Endothelial cell of umbilical vein (primary cell): Measurements from ENCODE around the gene GPRIN1. TPM values are rescaled to one million over a fixed set of nuclear protein-coding genes. Genes with fewer than 3 reads are reported as not detected.

Experiments used
- BruUV-seq: library from RNA; stranded (reverse); fragments of 400-500 nt; replicated peaks from 2 replicates; lab custom pipeline; 2021; lab: Mats Ljungman, UMichigan
- CTCF ChIA-PET: fragments of 300-600, 350-600 bp; sonication (Branson Sonifier 250); formaldehyde crosslinking; loops from one replicate; lab custom pipeline; 2021; ENCODE audit warnings: antibody characterized with exemption, inconsistent platforms; lab: Charles Lee
- POLR2A ChIA-PET: fragments of 300-600, 350-600 bp; sonication (Branson Sonifier 250); formaldehyde crosslinking; loops from one replicate; lab custom pipeline; 2021; ENCODE audit warnings: antibody characterized with exemption, inconsistent platforms; lab: Charles Lee
- DNase-seq: peaks from one replicate; pipeline ENCODE4 v3.0.0-alpha.2; 2011; ENCODE audit warnings: low read depth, low spot score
- FAIRE-seq: peaks from 2 replicates; lab custom pipeline; 2011; peaks lifted over from hg19 to GRCh38; lab: Jason Lieb, UNC
- H2AFZ ChIP-seq: 2 replicates; pipeline ENCODE4 v1.6.0; 2012; ENCODE audit warnings: low read depth, low read length, control low read depth, inconsistent platforms
- H3K27ac ChIP-seq: 2 replicates; pipeline ENCODE4 v1.5.1; 2011; ENCODE audit warnings: low read depth, mild to moderate bottlenecking, control low read depth, low read length, moderate library complexity; ENCODE audit not compliant: insufficient read depth
- H3K27me3 ChIP-seq, 2 experiments: 2 replicates each; pipeline versions ENCODE4 v1.6.0 to v1.6.1; 2011; ENCODE audit warnings: low read length in 2 of 2, mixed read lengths in 1 of 2; ENCODE audit not compliant: control insufficient read depth in 2 of 2, insufficient read depth in 2 of 2
- H3K36me3 ChIP-seq, 2 experiments: 2 replicates in 1 of 2; 3 replicates in 1 of 2; pipeline ENCODE4 v1.5.1; 2011; ENCODE audit warnings: low read length in 2 of 2, mild to moderate bottlenecking in 1 of 2, moderate library complexity in 1 of 2; ENCODE audit not compliant: control insufficient read depth in 2 of 2, insufficient read depth in 2 of 2; ENCODE audit errors: extremely low read depth in 1 of 2
- H3K4me1 ChIP-seq: 3 replicates; pipeline ENCODE4 v1.5.1; 2011; ENCODE audit warnings: mild to moderate bottlenecking, low read length; ENCODE audit not compliant: control insufficient read depth, insufficient read depth; ENCODE audit errors: extremely low read depth
- H3K4me2 ChIP-seq: 2 replicates; pipeline ENCODE4 v1.6.1; 2011; ENCODE audit warnings: low read length, control low read depth, mixed read lengths; ENCODE audit not compliant: insufficient read depth
- H3K4me3 ChIP-seq, 3 experiments: fragments of 200-600 bp in 1 of 3; sonication (generic), shearing (Covaris generic) in 1 of 3; replicated peaks in 1 of 3; 2 replicates each; pipeline ENCODE4 v1.5.1; 2011 to 2016; ENCODE audit warnings: control low read depth in 3 of 3, low read length in 3 of 3, mild to moderate bottlenecking in 2 of 3, inconsistent platforms in 1 of 3, low read depth in 1 of 3, moderate library complexity in 1 of 3; ENCODE audit not compliant: insufficient read depth in 1 of 3
- H3K79me2 ChIP-seq: 2 replicates; pipeline ENCODE4 v1.6.0; 2012; ENCODE audit warnings: low read length, inconsistent platforms; ENCODE audit not compliant: control insufficient read depth, insufficient read depth
- H3K9ac ChIP-seq: replicated peaks from 2 replicates; pipeline ENCODE3; 2011; ENCODE audit warnings: low read length, control low read depth; ENCODE audit not compliant: insufficient read depth; ENCODE audit errors: extremely low read depth
- H3K9me1 ChIP-seq: replicated peaks from 3 replicates; pipeline ENCODE4 v1.6.0; 2011; ENCODE audit warnings: mild to moderate bottlenecking, low read length; ENCODE audit not compliant: control insufficient read depth, insufficient read depth; ENCODE audit errors: extremely low read depth
- H3K9me3 ChIP-seq: replicated peaks from 2 replicates; pipeline ENCODE4 v1.5.1; 2012; ENCODE audit warnings: low read length, inconsistent platforms; ENCODE audit not compliant: control insufficient read depth, insufficient read depth
- H4K20me1 ChIP-seq: replicated peaks from 2 replicates; pipeline ENCODE3; 2011; ENCODE audit warnings: mild to moderate bottlenecking, low read length; ENCODE audit not compliant: control insufficient read depth, insufficient read depth; ENCODE audit errors: extremely low read depth
- GATA2 ChIP-seq: IDR thresholded peaks from 2 replicates; pipeline ENCODE4 v1.7.0; 2011; ENCODE audit warnings: low read depth, mild to moderate bottlenecking, moderate library complexity, mixed read lengths, low read length; ENCODE audit not compliant: insufficient read length, insufficient read depth
- JUN ChIP-seq: IDR thresholded peaks from 2 replicates; pipeline ENCODE4 v1.6.1; 2011; ENCODE audit warnings: borderline replicate concordance, low read depth; ENCODE audit not compliant: insufficient read length, insufficient read depth
- MAX ChIP-seq: IDR thresholded peaks from 2 replicates; pipeline ENCODE4 v1.6.1; 2011; ENCODE audit not compliant: insufficient read depth, insufficient read length
- MYC ChIP-seq: IDR thresholded peaks from one replicate; pipeline ENCODE4 v1.6.1; 2011; ENCODE audit warnings: mild to moderate bottlenecking, low read depth, low read length
- dilution Hi-C: fragments of 300-500 bp; cut with MboI; formaldehyde crosslinking; loops from one replicate; pipeline ENCODE4 v1.15.0; 2019; ENCODE audit warnings: low sequenced_read_pairs; ENCODE audit not compliant: extremely low pct_ligation_motif_present
- intact Hi-C: fragments of 100-400 bp; cut with micrococcal nuclease; formaldehyde crosslinking; loops from one replicate; pipeline ENCODE4 v1.10.0; 2022
- polyA plus RNA-seq, 4 experiments: library from polyadenylated mRNA; depleted of rRNA in 3 of 4; stranded (reverse) in 3 of 4; unstranded in 1 of 4; fragments of >200 nt; gene quantifications; 2 replicates each; pipeline versions ENCODE4 v1.2.1 to v1.2.3, GENCODE V29; 2011 to 2012; ENCODE audit warnings: missing spikeins in 1 of 4
- total RNA-seq: library from RNA; stranded (reverse); gene quantifications from 2 replicates; pipeline ENCODE4 v1.2.3, GENCODE V29; 2021

The GPRIN1 gene
- total and polyA plus RNA-seq, 2 donors (not counting 3 experiments of a cell fraction or from before 2014, with no cell fraction given) = 2.4 to 10.4 TPM

- Histone ChIP-seq H3K27me3 (no peaks in the 10 kb centered on the region), H3K4me3 (no peak overlapping the region), H3K4me1 (no peaks in the 10 kb centered on the region), H4K20me1 (no peaks in the 10 kb centered on the region), H3K9ac (no peak overlapping the region), H3K79me2 (no peaks in the 10 kb centered on the region), H2AFZ (no peak overlapping the region), H3K9me1 (no peaks in the 10 kb centered on the region), H3K4me2 (no peak overlapping the region), H3K27ac (no peak overlapping the region), H3K36me3 (no peaks in the 10 kb centered on the region), H3K9me3 (no peaks in the 10 kb centered on the region)
- BruUV-seq = no TSS peak
- CTCF ChIA-PET = interaction anchor here (0.9 to 2.5 kb wide), 5 partner anchors 9 to 866 kb away, joined by 3 to 10 read pairs (median 4); no protein-coding TSS in a partner anchor
- POLR2A ChIA-PET = no interaction called here
- no peak for DNase-seq
- dilution Hi-C loops (no loop called here), intact Hi-C loops (no loop called here)
- TF ChIP-seq JUN = no peak
- no peak for FAIRE-seq
Observed at GRCh38 chr5:176595386-176595943, 14.5 kb downstream of the GPRIN1 start.

DNA sequence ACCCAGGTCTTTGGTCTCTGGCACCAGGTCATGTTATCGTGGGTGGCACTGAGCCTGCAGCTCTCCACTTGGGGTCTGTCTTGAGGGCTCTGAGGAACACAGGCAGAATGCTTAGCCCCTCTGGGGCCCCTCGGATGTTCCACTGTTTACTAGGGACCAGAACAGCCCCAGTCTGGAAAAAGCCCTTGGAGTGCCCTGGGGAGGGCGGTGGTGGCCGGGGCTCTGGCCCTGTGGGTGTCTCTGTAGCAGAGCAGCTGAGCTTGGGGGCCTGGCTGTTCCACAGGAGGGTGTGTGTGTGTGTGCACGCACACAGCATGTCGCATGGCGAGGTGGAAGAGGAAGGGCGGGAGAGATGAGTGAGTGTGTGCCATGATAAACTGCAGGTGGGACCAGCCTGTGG, 15.4 kb downstream of the GPRIN1 start:
- Histone ChIP-seq H3K4me3 (no peak overlapping the region), H3K27me3 (no peaks in the 10 kb centered on the region), H2AFZ (no peak overlapping the region), H3K36me3 (no peaks in the 10 kb centered on the region), H4K20me1 (no peaks in the 10 kb centered on the region), H3K9ac (no peak overlapping the region), H3K4me1 (no peaks in the 10 kb centered on the region), H3K79me2 (no peaks in the 10 kb centered on the region), H3K9me1 (no peaks in the 10 kb centered on the region), H3K27ac (no peak overlapping the region), H3K4me2 (no peak overlapping the region), H3K9me3 (no peaks in the 10 kb centered on the region)
- no peak for FAIRE-seq
- POLR2A ChIA-PET = interaction anchor here (0.6 kb wide), 1 partner anchor 11 kb away, joined by 3 read pairs; no protein-coding TSS in a partner anchor
- no TSS peak for BruUV-seq
- intact Hi-C loops = no loop called here
- dilution Hi-C loops = no loop called here
- CTCF ChIA-PET = interaction anchor here (0.6 to 1.6 kb wide), 3 partner anchors 11 to 53 kb away, joined by 3 read pairs; partner anchors contain the start of genes GPRIN1 and TSPAN17
- TF ChIP-seq MYC (no peak), GATA2 (no peak), MAX (no peak)
- no peak for DNase-seq
